HS-5 (cell line): Measurements from ENCODE around the gene PTCH2.
A peak's percentile ranks its signal among the peaks of the same experiment; 100 is the strongest.
"Not testable (repeated sequence)": the region's sequence is repeated elsewhere in the genome, so short reads cannot be mapped to it uniquely, and the experiment has no call there.

Experiments
- DNase-seq: peaks from one replicate; pipeline ENCODE4 v3.0.0-alpha.2; 2012; ENCODE audit warnings: low read depth

Gene PTCH2

GRCh38 chr1:44802306-44803061 is 40.6 kb downstream of the PTCH2 start:
- DNase-seq: no peak

- no peak for DNase-seq
Measured at GRCh38 chr1:44801491-44802305, 41.4 kb downstream of the PTCH2 start.

GRCh38 chr1:44799770-44800584 is 43.1 kb downstream of the PTCH2 start, which contains the start of gene PLK3:
PLK3 (plus strand) TSS chr1:44800377; CDS start chr1:44800464, 87 bp downstream.
- DNase-seq: peak; percentile 92

GRCh38 chr1:44798481-44799365 is 44.3 kb downstream of the PTCH2 start:
- no peak for DNase-seq

GRCh38 chr1:44797886-44798285 is 45.2 kb downstream of the PTCH2 start:
- not testable (repeated sequence) for DNase-seq

- DNase-seq: no peak
Measured at GRCh38 chr1:44792736-44793502, 50.1 kb downstream of the PTCH2 start.

- no peak for DNase-seq
Measured at GRCh38 chr1:44790968-44791801, 51.9 kb downstream of the PTCH2 start.

- no peak for DNase-seq
Measured at GRCh38 chr1:44788120-44788860, 54.8 kb downstream of the PTCH2 start, which contains the start of gene BEST4. BEST4 (minus strand) TSS chr1:44788170; CDS start chr1:44787705, 465 bp downstream.

- no peak for DNase-seq
Measured at GRCh38 chr1:44787506-44787905, 55.5 kb downstream of the PTCH2 start.

GRCh38 chr1:44786841-44787426 is 56.1 kb downstream of the PTCH2 start:
- no peak for DNase-seq

GRCh38 chr1:44786138-44786840 is 56.8 kb downstream of the PTCH2 start:
- DNase-seq: no peak

- DNase-seq: no peak
Measured at GRCh38 chr1:44785501-44786137, 57.4 kb downstream of the PTCH2 start.

- no peak for DNase-seq
Measured at GRCh38 chr1:44785029-44785380, 58.0 kb downstream of the PTCH2 start.

GRCh38 chr1:44784094-44785028 is 58.7 kb downstream of the PTCH2 start:
- no peak for DNase-seq

- no peak for DNase-seq
Measured at GRCh38 chr1:44783697-44784093, 59.4 kb downstream of the PTCH2 start.

GRCh38 chr1:44780583-44781121 is 62.4 kb downstream of the PTCH2 start:
- DNase-seq: no peak
